Measurements from ENCODE around the gene HS3ST3B1. TPM values are rescaled to one million over a fixed set of nuclear protein-coding genes. Genes with fewer than 3 reads are reported as not detected.

Gene HS3ST3B1
- total RNA-seq, 1 experiment from 2014 or later, result 2.4 TPM

DNA sequence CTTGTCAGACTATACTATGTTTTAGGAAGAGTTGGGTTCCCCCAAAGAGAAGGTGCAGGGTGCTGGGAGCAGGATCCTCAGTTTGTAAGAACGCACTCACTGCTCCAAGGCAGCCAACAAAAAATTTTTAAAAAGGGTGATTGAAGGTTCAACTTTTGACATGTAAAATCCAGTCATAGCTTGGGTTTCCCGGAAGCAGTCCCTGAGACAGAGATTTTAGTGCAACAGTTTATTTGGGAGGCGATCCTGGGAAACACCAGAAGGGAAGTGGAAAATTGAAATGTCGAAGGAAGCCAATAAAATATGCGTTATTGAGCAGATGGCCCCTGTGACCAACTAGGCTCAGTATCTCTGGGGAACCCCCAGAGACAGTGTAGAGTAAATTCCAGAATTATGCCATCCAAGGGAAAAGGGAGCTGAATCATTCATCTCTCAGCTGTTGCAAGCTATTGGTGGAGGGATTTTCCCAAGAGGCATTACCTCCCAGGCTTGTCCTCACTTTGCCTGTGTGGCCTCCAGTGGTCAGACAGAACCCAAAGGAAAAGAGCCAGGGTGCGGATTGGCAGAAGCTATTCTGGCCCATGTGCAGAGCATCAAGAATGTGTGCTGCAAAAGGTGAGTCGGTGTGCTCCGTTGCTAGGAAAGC, 72.9 kb downstream of the HS3ST3B1 start:
- H3K27me3 ChIP-seq (ENCODE audit: insufficient read depth, low read length), result no peaks in the 10 kb centered on the region; the same call in 1 of the 2 replicates
- POLR2A ChIA-PET, result no interaction called here
- H3K36me3 ChIP-seq (ENCODE audit: control insufficient read depth in 1 of 2, insufficient read depth in 2 of 2, low read length in 2 of 2), result no peaks in the 10 kb centered on the region
- H3K9me2 ChIP-seq (ENCODE audit: insufficient read depth), result no peaks in the 10 kb centered on the region
- DNase-seq (ENCODE audit: low read depth, low spot score) (no peak), ATAC-seq (no peak)
- H2AFZ ChIP-seq (ENCODE audit: low read depth, low read length, poor library complexity, severe bottlenecking), result no peak overlapping the region
- H3K27ac ChIP-seq (ENCODE audit: low read depth, low read length), result no peak overlapping the region
- no peaks in the 10 kb centered on the region for H3K9me3 ChIP-seq (ENCODE audit: control insufficient read depth in 1 of 2, insufficient read depth in 1 of 2, low read depth in 1 of 2, low read length in 2 of 2)
- CTCF ChIA-PET, result no interaction called here
- H4K20me1 ChIP-seq (ENCODE audit: insufficient read depth), result no peaks in the 10 kb centered on the region; the same call in 1 of the 2 replicates
- no peaks in the 10 kb centered on the region for H3K79me2 ChIP-seq (ENCODE audit: insufficient read depth, low read length)
- H3K4me1 ChIP-seq (ENCODE audit: control insufficient read depth in 1 of 2, insufficient read depth in 2 of 2, low read length in 2 of 2), result no peaks in the 10 kb centered on the region
- RAD21 ChIA-PET (ENCODE audit: low non-redundant PET in 1 of 2, low total read pairs in 2 of 2, uncharacterized antibody in 2 of 2, unreplicated experiment in 2 of 2), result no interaction called here
- no TSS peak for BruUV-seq (replicated peaks)
- intact Hi-C loops (cut with micrococcal nuclease), result no loop called here
- no peak overlapping the region for H3K4me2 ChIP-seq (ENCODE audit: low read length)
- H3K9ac ChIP-seq (ENCODE audit: low read length), result no peak overlapping the region
- H3K4me3 ChIP-seq (replicated peaks in 1 of 2; ENCODE audit: low read depth in 1 of 2, low read length in 2 of 2), result no peak overlapping the region
- TF ChIP-seq, protein P1, sequence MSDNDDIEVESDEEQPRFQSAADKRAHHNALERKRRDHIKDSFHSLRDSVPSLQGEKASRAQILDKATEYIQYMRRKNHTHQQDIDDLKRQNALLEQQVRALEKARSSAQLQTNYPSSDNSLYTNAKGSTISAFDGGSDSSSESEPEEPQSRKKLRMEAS (IDR thresholded peaks at IDR 0.05), result no peak
- no peak for TF ChIP-seq TCF7L2 (IDR thresholded peaks at IDR 0.05; ENCODE audit: borderline replicate concordance, extremely low read depth, insufficient read depth, insufficient read length)
- TF ChIP-seq, protein P2, sequence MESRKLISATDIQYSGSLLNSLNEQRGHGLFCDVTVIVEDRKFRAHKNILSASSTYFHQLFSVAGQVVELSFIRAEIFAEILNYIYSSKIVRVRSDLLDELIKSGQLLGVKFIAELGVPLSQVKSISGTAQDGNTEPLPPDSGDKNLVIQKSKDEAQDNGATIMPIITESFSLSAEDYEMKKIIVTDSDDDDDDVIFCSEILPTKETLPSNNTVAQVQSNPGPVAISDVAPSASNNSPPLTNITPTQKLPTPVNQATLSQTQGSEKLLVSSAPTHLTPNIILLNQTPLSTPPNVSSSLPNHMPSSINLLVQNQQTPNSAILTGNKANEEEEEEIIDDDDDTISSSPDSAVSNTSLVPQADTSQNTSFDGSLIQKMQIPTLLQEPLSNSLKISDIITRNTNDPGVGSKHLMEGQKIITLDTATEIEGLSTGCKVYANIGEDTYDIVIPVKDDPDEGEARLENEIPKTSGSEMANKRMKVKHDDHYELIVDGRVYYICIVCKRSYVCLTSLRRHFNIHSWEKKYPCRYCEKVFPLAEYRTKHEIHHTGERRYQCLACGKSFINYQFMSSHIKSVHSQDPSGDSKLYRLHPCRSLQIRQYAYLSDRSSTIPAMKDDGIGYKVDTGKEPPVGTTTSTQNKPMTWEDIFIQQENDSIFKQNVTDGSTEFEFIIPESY (IDR thresholded peaks at IDR 0.05; ENCODE audit: extremely low read depth, insufficient replicate concordance, low read length), result no peak
- no peak for TF ChIP-seq POLR2AphosphoS5 (IDR thresholded peaks at IDR 0.05; ENCODE audit: low read depth, low read length)
- TF ChIP-seq ZNF274 (IDR thresholded peaks at IDR 0.05; ENCODE audit: low read depth, low read length), result no peak
- TF ChIP-seq CEBPB (IDR thresholded peaks at IDR 0.05; ENCODE audit: low read depth), result no peak
- TF ChIP-seq EZH2 (IDR thresholded peaks at IDR 0.05), result no peak
- TF ChIP-seq, protein P3, sequence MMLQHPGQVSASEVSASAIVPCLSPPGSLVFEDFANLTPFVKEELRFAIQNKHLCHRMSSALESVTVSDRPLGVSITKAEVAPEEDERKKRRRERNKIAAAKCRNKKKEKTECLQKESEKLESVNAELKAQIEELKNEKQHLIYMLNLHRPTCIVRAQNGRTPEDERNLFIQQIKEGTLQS (IDR thresholded peaks at IDR 0.05), result no peak
